Endothelial cell of umbilical vein (primary cell): Measurements from ENCODE around the gene COL26A1. TPM values are rescaled to one million over a fixed set of nuclear protein-coding genes. Genes with fewer than 3 reads are reported as not detected.

ENCODE experiments used
- BruUV-seq: library from RNA; stranded (reverse); fragments of 400-500 nt; replicated peaks from 2 replicates; lab custom pipeline; 2021; lab: Mats Ljungman, UMichigan
- CTCF ChIA-PET: fragments of 300-600, 350-600 bp; sonication (Branson Sonifier 250); formaldehyde crosslinking; loops from one replicate; lab custom pipeline; 2021; ENCODE audit warnings: antibody characterized with exemption, inconsistent platforms; lab: Charles Lee
- POLR2A ChIA-PET: fragments of 300-600, 350-600 bp; sonication (Branson Sonifier 250); formaldehyde crosslinking; loops from one replicate; lab custom pipeline; 2021; ENCODE audit warnings: antibody characterized with exemption, inconsistent platforms; lab: Charles Lee
- DNase-seq: peaks from one replicate; pipeline ENCODE4 v3.0.0-alpha.2; 2011; ENCODE audit warnings: low read depth, low spot score
- FAIRE-seq: peaks from 2 replicates; lab custom pipeline; 2011; peaks lifted over from hg19 to GRCh38; lab: Jason Lieb, UNC
- H2AFZ ChIP-seq: 2 replicates; pipeline ENCODE4 v1.6.0; 2012; ENCODE audit warnings: low read depth, low read length, control low read depth, inconsistent platforms
- H3K27ac ChIP-seq: 2 replicates; pipeline ENCODE4 v1.5.1; 2011; ENCODE audit warnings: low read depth, mild to moderate bottlenecking, control low read depth, low read length, moderate library complexity; ENCODE audit not compliant: insufficient read depth
- H3K27me3 ChIP-seq, 2 experiments: 2 replicates each; pipeline versions ENCODE4 v1.6.0 to v1.6.1; 2011; ENCODE audit warnings: low read length in 2 of 2, mixed read lengths in 1 of 2; ENCODE audit not compliant: control insufficient read depth in 2 of 2, insufficient read depth in 2 of 2
- H3K36me3 ChIP-seq, 2 experiments: 2 replicates in 1 of 2; 3 replicates in 1 of 2; pipeline ENCODE4 v1.5.1; 2011; ENCODE audit warnings: low read length in 2 of 2, mild to moderate bottlenecking in 1 of 2, moderate library complexity in 1 of 2; ENCODE audit not compliant: control insufficient read depth in 2 of 2, insufficient read depth in 2 of 2; ENCODE audit errors: extremely low read depth in 1 of 2
- H3K4me1 ChIP-seq: 3 replicates; pipeline ENCODE4 v1.5.1; 2011; ENCODE audit warnings: mild to moderate bottlenecking, low read length; ENCODE audit not compliant: control insufficient read depth, insufficient read depth; ENCODE audit errors: extremely low read depth
- H3K4me2 ChIP-seq: 2 replicates; pipeline ENCODE4 v1.6.1; 2011; ENCODE audit warnings: low read length, control low read depth, mixed read lengths; ENCODE audit not compliant: insufficient read depth
- H3K4me3 ChIP-seq, 3 experiments: fragments of 200-600 bp in 1 of 3; sonication (generic), shearing (Covaris generic) in 1 of 3; replicated peaks in 1 of 3; 2 replicates each; pipeline ENCODE4 v1.5.1; 2011 to 2016; ENCODE audit warnings: control low read depth in 3 of 3, low read length in 3 of 3, mild to moderate bottlenecking in 2 of 3, inconsistent platforms in 1 of 3, low read depth in 1 of 3, moderate library complexity in 1 of 3; ENCODE audit not compliant: insufficient read depth in 1 of 3
- H3K79me2 ChIP-seq: 2 replicates; pipeline ENCODE4 v1.6.0; 2012; ENCODE audit warnings: low read length, inconsistent platforms; ENCODE audit not compliant: control insufficient read depth, insufficient read depth
- H3K9ac ChIP-seq: replicated peaks from 2 replicates; pipeline ENCODE3; 2011; ENCODE audit warnings: low read length, control low read depth; ENCODE audit not compliant: insufficient read depth; ENCODE audit errors: extremely low read depth
- H3K9me1 ChIP-seq: replicated peaks from 3 replicates; pipeline ENCODE4 v1.6.0; 2011; ENCODE audit warnings: mild to moderate bottlenecking, low read length; ENCODE audit not compliant: control insufficient read depth, insufficient read depth; ENCODE audit errors: extremely low read depth
- H3K9me3 ChIP-seq: replicated peaks from 2 replicates; pipeline ENCODE4 v1.5.1; 2012; ENCODE audit warnings: low read length, inconsistent platforms; ENCODE audit not compliant: control insufficient read depth, insufficient read depth
- H4K20me1 ChIP-seq: replicated peaks from 2 replicates; pipeline ENCODE3; 2011; ENCODE audit warnings: mild to moderate bottlenecking, low read length; ENCODE audit not compliant: control insufficient read depth, insufficient read depth; ENCODE audit errors: extremely low read depth
- CTCF ChIP-seq, 2 donors: IDR thresholded peaks; 1 replicate in 1 of 2; 2 replicates in 1 of 2; pipeline ENCODE4 v1.5.1; 2011; ENCODE audit warnings: low read length in 2 of 2, mild to moderate bottlenecking in 2 of 2, moderate library complexity in 2 of 2, control low read depth in 1 of 2, inconsistent platforms in 1 of 2, low read depth in 1 of 2; ENCODE audit not compliant: insufficient read depth in 1 of 2; ENCODE audit errors: extremely low read depth in 1 of 2
- EZH2 ChIP-seq: IDR thresholded peaks from 2 replicates; pipeline ENCODE4 v1.6.1; 2012; ENCODE audit warnings: borderline replicate concordance, low read depth, mild to moderate bottlenecking, moderate library complexity, low read length, inconsistent platforms; ENCODE audit not compliant: severe bottlenecking
- FOS ChIP-seq: IDR thresholded peaks from 2 replicates; pipeline ENCODE4 v1.6.1; 2011; ENCODE audit warnings: mild to moderate bottlenecking, low read length, moderate library complexity, borderline replicate concordance; ENCODE audit not compliant: insufficient read depth
- GATA2 ChIP-seq: IDR thresholded peaks from 2 replicates; pipeline ENCODE4 v1.7.0; 2011; ENCODE audit warnings: low read depth, mild to moderate bottlenecking, moderate library complexity, mixed read lengths, low read length; ENCODE audit not compliant: insufficient read length, insufficient read depth
- JUN ChIP-seq: IDR thresholded peaks from 2 replicates; pipeline ENCODE4 v1.6.1; 2011; ENCODE audit warnings: borderline replicate concordance, low read depth; ENCODE audit not compliant: insufficient read length, insufficient read depth
- MAX ChIP-seq: IDR thresholded peaks from 2 replicates; pipeline ENCODE4 v1.6.1; 2011; ENCODE audit not compliant: insufficient read depth, insufficient read length
- MYC ChIP-seq: IDR thresholded peaks from one replicate; pipeline ENCODE4 v1.6.1; 2011; ENCODE audit warnings: mild to moderate bottlenecking, low read depth, low read length
- POLR2A ChIP-seq: IDR thresholded peaks from 2 replicates; pipeline ENCODE4 v1.6.1; 2012; ENCODE audit warnings: low read depth, mild to moderate bottlenecking, control low read depth, low read length
- POLR2AphosphoS5 ChIP-seq: IDR thresholded peaks from 2 replicates; pipeline ENCODE4 v1.6.1; 2012; ENCODE audit warnings: low read depth, mild to moderate bottlenecking, control low read depth, low read length, moderate library complexity; ENCODE audit not compliant: insufficient read depth
- dilution Hi-C: fragments of 300-500 bp; cut with MboI; formaldehyde crosslinking; loops from one replicate; pipeline ENCODE4 v1.15.0; 2019; ENCODE audit warnings: low sequenced_read_pairs; ENCODE audit not compliant: extremely low pct_ligation_motif_present
- intact Hi-C: fragments of 100-400 bp; cut with micrococcal nuclease; formaldehyde crosslinking; loops from one replicate; pipeline ENCODE4 v1.10.0; 2022
- polyA plus RNA-seq, 4 experiments: library from polyadenylated mRNA; depleted of rRNA in 3 of 4; stranded (reverse) in 3 of 4; unstranded in 1 of 4; fragments of >200 nt; gene quantifications; 2 replicates each; pipeline versions ENCODE4 v1.2.1 to v1.2.3, GENCODE V29; 2011 to 2012; ENCODE audit warnings: missing spikeins in 1 of 4
- total RNA-seq: library from RNA; stranded (reverse); gene quantifications from 2 replicates; pipeline ENCODE4 v1.2.3, GENCODE V29; 2021

COL26A1 gene
- total and polyA plus RNA-seq, 2 donors (not counting 3 experiments of a cell fraction or from before 2014, with no cell fraction given): not detected

- H3K9me3 ChIP-seq: no peaks in the 10 kb centered on the region
Measured at GRCh38 chr7:101534015-101534803, 171.5 kb downstream of the COL26A1 start.

More at GRCh38 chr7:101534015-101534803, 171.5 kb downstream of the COL26A1 start:
- H2AFZ ChIP-seq: no peak overlapping the region
- no peaks in the 10 kb centered on the region for H3K79me2 ChIP-seq
- no peak overlapping the region for H3K9ac ChIP-seq
- dilution Hi-C loops: no loop called here
- intact Hi-C loops: no loop called here
- DNase-seq (no peak), FAIRE-seq (no peak)
- TF ChIP-seq POLR2A: no peak
- TF ChIP-seq MYC: no peak
- no peak for TF ChIP-seq GATA2
- no peak for TF ChIP-seq JUN
- no peak for TF ChIP-seq POLR2AphosphoS5
- no peak for TF ChIP-seq CTCF (IDR thresholded peaks at IDR 0.05; ENCODE audit: extremely low read depth in 1 of 2, insufficient read depth in 1 of 2, low read depth in 1 of 2, low read length in 2 of 2)
- no peak for TF ChIP-seq FOS
- TF ChIP-seq MAX: no peak
- TF ChIP-seq EZH2: no peak
- no peaks in the 10 kb centered on the region for H3K36me3 ChIP-seq
- H3K27me3 ChIP-seq: no peaks in the 10 kb centered on the region
- H3K4me1 ChIP-seq: no peaks in the 10 kb centered on the region
- BruUV-seq: no TSS peak
- H3K9me1 ChIP-seq: no peaks in the 10 kb centered on the region
- ChIA-PET POLR2A (no interaction called here), CTCF (interaction anchor here (1.2 kb wide), 1 partner anchor 171 kb away, joined by 3 read pairs; the partner anchor contains the start of gene COL26A1)
- no peak overlapping the region for H3K4me3 ChIP-seq
- H3K4me2 ChIP-seq: no peak overlapping the region
- no peaks in the 10 kb centered on the region for H4K20me1 ChIP-seq
- no peak overlapping the region for H3K27ac ChIP-seq
